SK-N-MC (cell line): ENCODE results near the gene CCDC167.

ENCODE experiments used
- EZH2 ChIP-seq: fragments of 200-600 bp; sonication (generic); IDR thresholded peaks from one replicate; pipeline ENCODE4 v1.6.1; 2017; ENCODE audit warnings: antibody characterized with exemption
- FOXP2 ChIP-seq: optimal IDR thresholded peaks from 2 replicates; pipeline ENCODE3; 2011; ENCODE audit warnings: mild to moderate bottlenecking, moderate library complexity; ENCODE audit not compliant: insufficient read depth; ENCODE audit errors: extremely low read length, control extremely low read depth
- POLR2AphosphoS5 ChIP-seq: IDR thresholded peaks from 2 replicates; pipeline ENCODE4 v1.6.1; 2012; ENCODE audit warnings: mild to moderate bottlenecking, low read depth, low read length, borderline replicate concordance

DNA sequence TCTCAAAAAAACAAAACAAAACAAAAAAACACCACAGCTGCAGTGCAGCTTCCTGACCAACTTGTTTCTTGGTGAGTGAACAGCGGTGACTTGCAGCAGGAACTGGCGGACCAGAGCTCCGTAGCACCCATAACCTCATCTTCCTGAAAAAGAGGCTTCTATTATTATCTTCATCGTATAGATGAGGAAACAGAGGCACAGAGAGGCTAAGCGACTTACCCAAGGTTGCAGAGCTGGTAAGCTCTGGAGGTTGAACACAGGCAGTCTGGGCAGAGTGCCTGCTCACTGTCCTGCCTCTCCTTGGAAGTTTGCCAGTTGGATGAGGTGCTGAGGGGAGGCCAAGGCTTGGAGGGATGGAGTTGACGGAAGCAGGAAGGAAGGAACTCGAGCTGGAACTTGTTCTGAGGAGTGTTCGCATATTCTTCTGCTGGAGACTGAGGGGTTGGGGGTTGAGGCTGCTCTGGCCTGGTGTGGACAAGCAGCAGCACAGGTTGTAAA is 47.9 kb upstream of the CCDC167 start:
- TF ChIP-seq EZH2 (no peak), POLR2AphosphoS5 (no peak), FOXP2 (no peak)
